ENCODE data around the gene SMAD3.

The SMAD3 gene

GRCh38 chr15:67134871-67135492 is 69.6 kb downstream of the SMAD3 start:
- Histone ChIP-seq H3K27ac (replicated peaks) (no peak overlapping the region), H3K27me3 (ENCODE audit: insufficient read depth, poor library complexity, severe bottlenecking) (no peaks in the 10 kb centered on the region), H3K4me3 (replicated peaks; ENCODE audit: insufficient read depth, low read length) (no peak overlapping the region)
- no peak for DNase-seq (ENCODE audit: low read depth in 1 of 2, low spot score in 1 of 2)
- no peak for TF ChIP-seq REST (IDR thresholded peaks at IDR 0.05; ENCODE audit: insufficient replicate concordance, low read depth)
- no peak for TF ChIP-seq GABPA (IDR thresholded peaks at IDR 0.05; ENCODE audit: low read depth)
- TF ChIP-seq SPI1 (IDR thresholded peaks at IDR 0.05; ENCODE audit: borderline replicate concordance, low read depth), result no peak
- no peak for TF ChIP-seq CTCF (IDR thresholded peaks at IDR 0.05; ENCODE audit: insufficient read depth, low read length)
- no peak for TF ChIP-seq POLR2AphosphoS5 (IDR thresholded peaks at IDR 0.05; ENCODE audit: low read depth)

- H3K27ac ChIP-seq (replicated peaks), result no peak overlapping the region
- no peak for DNase-seq (ENCODE audit: low read depth in 1 of 2, low spot score in 1 of 2)
- no peak overlapping the region for H3K4me3 ChIP-seq (replicated peaks; ENCODE audit: insufficient read depth, low read length)
- TF ChIP-seq REST (IDR thresholded peaks at IDR 0.05; ENCODE audit: insufficient replicate concordance, low read depth) (no peak), SPI1 (IDR thresholded peaks at IDR 0.05; ENCODE audit: borderline replicate concordance, low read depth) (no peak), CTCF (IDR thresholded peaks at IDR 0.05; ENCODE audit: insufficient read depth, low read length) (no peak)
- no peaks in the 10 kb centered on the region for H3K27me3 ChIP-seq (ENCODE audit: insufficient read depth, poor library complexity, severe bottlenecking)
These were observed 70.1 kb downstream of the SMAD3 start for GRCh38 chr15:67135494-67135893.

GRCh38 chr15:67136802-67137201 is 71.4 kb downstream of the SMAD3 start:
- no peak for TF ChIP-seq POLR2AphosphoS5 (IDR thresholded peaks at IDR 0.05; ENCODE audit: low read depth)
- no peak for TF ChIP-seq CTCF (IDR thresholded peaks at IDR 0.05; ENCODE audit: insufficient read depth, low read length)
- TF ChIP-seq GABPA (IDR thresholded peaks at IDR 0.05; ENCODE audit: low read depth), result no peak
- TF ChIP-seq SPI1 (IDR thresholded peaks at IDR 0.05; ENCODE audit: borderline replicate concordance, low read depth), result no peak
- no peak for TF ChIP-seq REST (IDR thresholded peaks at IDR 0.05; ENCODE audit: insufficient replicate concordance, low read depth)
- Histone ChIP-seq H3K27ac (replicated peaks) (no peak overlapping the region), H3K4me3 (replicated peaks; ENCODE audit: insufficient read depth, low read length) (no peak overlapping the region), H3K27me3 (ENCODE audit: insufficient read depth, poor library complexity, severe bottlenecking) (no peaks in the 10 kb centered on the region)
- no peak for DNase-seq (ENCODE audit: low read depth in 1 of 2, low spot score in 1 of 2)
